WI38 (cell line): ENCODE measurements around the gene KIF16B.
"Not testable (repeated sequence)": the region's sequence is repeated elsewhere in the genome, so short reads cannot be mapped to it uniquely, and the experiment has no call there.

Experiments
- H3K4me3 ChIP-seq: 2 replicates; pipeline ENCODE4 v1.5.1; 2011; ENCODE audit warnings: low read depth, mild to moderate bottlenecking, control low read depth, low read length
- CTCF ChIP-seq: IDR thresholded peaks from 2 replicates; pipeline ENCODE4 v1.5.1; 2012; ENCODE audit warnings: low read depth, mild to moderate bottlenecking, control low read depth, low read length

The KIF16B gene

GRCh38 chr20:16262594-16262993, 310.7 kb downstream of the KIF16B start:
- no peak for TF ChIP-seq CTCF
- H3K4me3 ChIP-seq, result no peak overlapping the region

GRCh38 chr20:16261733-16262273, 311.4 kb downstream of the KIF16B start:
- H3K4me3 ChIP-seq, result no peak overlapping the region
- no peak for TF ChIP-seq CTCF

GRCh38 chr20:16260911-16261310, 312.3 kb downstream of the KIF16B start:
- TF ChIP-seq CTCF, result no peak
- H3K4me3 ChIP-seq, result no peak overlapping the region

GRCh38 chr20:16260133-16260532, 313.1 kb downstream of the KIF16B start:
- not testable (repeated sequence) for H3K4me3 ChIP-seq

- no peak for TF ChIP-seq CTCF
- no peak overlapping the region for H3K4me3 ChIP-seq
Observed at GRCh38 chr20:16258766-16259165, 314.5 kb downstream of the KIF16B start.

GRCh38 chr20:16257813-16258430, 315.3 kb downstream of the KIF16B start:
- no peak for TF ChIP-seq CTCF
- H3K4me3 ChIP-seq, result no peak overlapping the region

- H3K4me3 ChIP-seq, result no peak overlapping the region
- TF ChIP-seq CTCF, result no peak
Observed at GRCh38 chr20:16257021-16257420, 316.2 kb downstream of the KIF16B start.

GRCh38 chr20:16246870-16247269, 326.4 kb downstream of the KIF16B start:
- no peak for TF ChIP-seq CTCF
- no peak overlapping the region for H3K4me3 ChIP-seq
